Kidney epithelial cell (primary cell): ENCODE measurements around the gene RPS4Y2. TPM values are rescaled to one million over a fixed set of nuclear protein-coding genes. Genes with fewer than 3 reads are reported as not detected.

Experiments used
- DNase-seq: peaks from one replicate; pipeline ENCODE4 v3.0.0-alpha.2; 2010; ENCODE audit warnings: low read depth
- H3K27me3 ChIP-seq: 2 replicates; pipeline ENCODE4 v1.6.0; 2011; ENCODE audit warnings: low read length; ENCODE audit not compliant: control insufficient read depth, insufficient read depth
- H3K36me3 ChIP-seq: 2 replicates; pipeline ENCODE4 v1.5.1; 2011; ENCODE audit warnings: low read length; ENCODE audit not compliant: control insufficient read depth, insufficient read depth
- H3K4me3 ChIP-seq: 2 replicates; pipeline ENCODE4 v1.5.1; 2011; ENCODE audit warnings: low read depth, mild to moderate bottlenecking, control low read depth, low read length
- total RNA-seq: library from RNA; depleted of rRNA; stranded (reverse); fragments of >200 nt; gene quantifications from 2 replicates; pipeline ENCODE4 v1.2.3, GENCODE V29; 2015
- TF ChIP-seq, protein P1 (sequence below): IDR thresholded peaks from 2 replicates; pipeline ENCODE4 v1.5.1; 2011; ENCODE audit warnings: mild to moderate bottlenecking, moderate library complexity, low read length, control low read depth, inconsistent platforms; ENCODE audit not compliant: insufficient read depth, poor library complexity, severe bottlenecking

RPS4Y2 gene
- total RNA-seq, 1 donor from 2014 or later = not detected

DNA sequence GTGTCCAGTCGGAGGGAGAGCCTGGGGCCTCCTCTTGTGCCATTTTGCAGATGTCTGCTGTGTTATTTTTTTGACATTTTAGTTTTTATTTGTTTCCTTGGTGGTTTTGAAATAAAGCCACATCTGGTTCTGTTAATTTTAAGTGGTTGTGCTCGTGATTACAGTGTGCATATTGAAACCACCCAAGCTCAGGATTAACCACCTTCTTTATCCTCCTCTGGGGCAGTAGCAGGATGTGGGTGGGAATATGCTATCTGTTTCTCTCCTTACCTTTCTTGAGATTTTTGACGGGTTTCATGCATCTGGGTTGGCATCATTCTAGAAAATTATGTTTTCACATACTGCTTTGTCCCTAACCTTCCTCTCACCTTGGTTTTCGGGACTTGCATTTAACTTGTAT, 20.2 kb downstream of the RPS4Y2 start:
- DNase-seq = no peak
- Histone ChIP-seq H3K36me3 (no peaks in the 10 kb centered on the region), H3K27me3 (no peaks in the 10 kb centered on the region), H3K4me3 (no peak overlapping the region)
- TF ChIP-seq, protein P1, sequence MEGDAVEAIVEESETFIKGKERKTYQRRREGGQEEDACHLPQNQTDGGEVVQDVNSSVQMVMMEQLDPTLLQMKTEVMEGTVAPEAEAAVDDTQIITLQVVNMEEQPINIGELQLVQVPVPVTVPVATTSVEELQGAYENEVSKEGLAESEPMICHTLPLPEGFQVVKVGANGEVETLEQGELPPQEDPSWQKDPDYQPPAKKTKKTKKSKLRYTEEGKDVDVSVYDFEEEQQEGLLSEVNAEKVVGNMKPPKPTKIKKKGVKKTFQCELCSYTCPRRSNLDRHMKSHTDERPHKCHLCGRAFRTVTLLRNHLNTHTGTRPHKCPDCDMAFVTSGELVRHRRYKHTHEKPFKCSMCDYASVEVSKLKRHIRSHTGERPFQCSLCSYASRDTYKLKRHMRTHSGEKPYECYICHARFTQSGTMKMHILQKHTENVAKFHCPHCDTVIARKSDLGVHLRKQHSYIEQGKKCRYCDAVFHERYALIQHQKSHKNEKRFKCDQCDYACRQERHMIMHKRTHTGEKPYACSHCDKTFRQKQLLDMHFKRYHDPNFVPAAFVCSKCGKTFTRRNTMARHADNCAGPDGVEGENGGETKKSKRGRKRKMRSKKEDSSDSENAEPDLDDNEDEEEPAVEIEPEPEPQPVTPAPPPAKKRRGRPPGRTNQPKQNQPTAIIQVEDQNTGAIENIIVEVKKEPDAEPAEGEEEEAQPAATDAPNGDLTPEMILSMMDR = no peak

DNA sequence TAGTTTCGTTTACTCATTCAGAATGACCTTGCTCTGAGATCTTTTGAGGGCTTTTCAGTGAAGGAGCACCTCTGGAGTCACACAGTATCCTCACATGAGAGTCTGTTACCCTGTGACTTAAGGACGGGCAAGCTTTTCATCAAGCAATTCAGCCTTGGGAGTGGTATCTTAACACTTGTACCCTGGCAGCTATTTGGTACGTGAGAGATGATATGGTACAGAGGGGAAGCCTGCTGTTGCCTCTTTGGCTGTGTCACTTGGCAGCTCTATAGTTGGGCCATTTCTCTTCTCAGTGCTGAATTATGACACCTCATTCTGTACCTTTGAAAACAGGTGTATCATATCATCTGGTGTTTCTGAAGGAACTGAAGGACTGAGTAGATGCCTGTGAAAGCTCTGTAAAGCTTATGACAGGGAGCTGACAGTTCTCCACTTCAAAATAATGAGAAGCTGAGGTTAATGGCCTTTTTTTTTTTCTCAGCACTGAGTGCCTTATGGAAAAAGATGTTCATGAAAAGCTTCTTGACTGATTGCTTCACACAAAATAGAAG, 24.3 kb downstream of the RPS4Y2 start:
- no peak overlapping the region for H3K4me3 ChIP-seq
- no peaks in the 10 kb centered on the region for H3K27me3 ChIP-seq
- no peak for DNase-seq
- TF ChIP-seq, protein P1 = no peak
- H3K36me3 ChIP-seq = no peaks in the 10 kb centered on the region

DNA sequence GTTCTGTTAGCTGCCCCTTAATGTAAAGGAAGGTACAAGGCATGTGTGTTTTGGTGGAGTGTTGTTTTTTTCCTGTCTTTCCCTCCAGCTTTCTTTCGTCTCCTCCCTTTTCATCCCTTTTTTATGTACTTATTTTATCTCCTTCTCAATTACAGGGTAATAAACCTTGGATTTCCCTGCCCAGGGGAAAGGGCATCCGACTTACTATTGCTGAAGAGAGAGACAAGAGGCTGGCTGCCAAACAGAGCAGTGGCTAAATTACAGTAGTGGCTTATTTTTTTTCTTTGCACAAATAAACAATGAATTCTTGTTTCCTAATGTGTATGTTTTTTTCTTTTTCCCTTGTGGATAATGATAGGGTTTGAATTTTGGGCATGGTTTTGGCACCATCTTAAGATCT, 24.9 kb downstream of the RPS4Y2 start:
- TF ChIP-seq, protein P1 = no peak
- no peaks in the 10 kb centered on the region for H3K27me3 ChIP-seq
- no peaks in the 10 kb centered on the region for H3K36me3 ChIP-seq
- no peak for DNase-seq
- H3K4me3 ChIP-seq = no peak overlapping the region

DNA sequence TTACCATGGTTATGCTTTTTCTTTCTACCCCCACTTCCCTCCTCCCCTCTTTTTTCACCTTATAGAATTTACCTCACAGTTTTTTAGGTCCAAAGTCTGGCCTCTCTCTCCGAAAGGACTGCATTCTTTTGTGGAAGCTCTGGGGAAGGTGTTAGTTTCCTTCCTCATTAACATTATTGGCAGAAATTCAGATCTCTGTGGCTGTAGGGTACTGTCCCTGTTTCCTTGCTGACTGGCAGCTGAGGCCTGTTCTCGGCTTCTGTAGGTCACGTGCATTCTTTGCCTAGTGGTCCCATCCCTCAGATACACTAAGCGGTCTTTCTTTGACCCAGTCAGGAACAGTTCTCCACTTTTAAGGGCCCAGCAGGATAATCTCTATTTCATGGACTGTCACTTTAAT, 25.5 kb downstream of the RPS4Y2 start:
- TF ChIP-seq, protein P1 = no peak

DNA sequence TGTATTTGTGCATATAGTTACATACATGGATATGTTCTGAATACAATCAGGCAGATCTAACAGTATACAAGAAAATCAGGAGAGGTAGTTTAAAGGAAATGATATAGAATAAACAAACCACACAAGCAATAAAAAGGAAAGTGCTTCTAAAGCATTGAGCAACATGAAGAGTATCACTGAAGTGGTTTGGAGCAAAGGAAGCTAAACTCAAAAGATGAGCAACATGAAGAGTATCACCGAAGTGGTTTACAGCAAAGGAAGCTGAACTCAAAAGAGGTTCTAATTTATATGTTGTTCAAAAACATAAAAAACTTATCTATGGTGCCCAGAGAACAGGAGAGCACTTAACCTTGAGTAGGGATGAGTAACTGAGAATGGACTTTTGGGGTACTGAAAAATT, 29.1 kb downstream of the RPS4Y2 start:
- Histone ChIP-seq H3K36me3 (no peaks in the 10 kb centered on the region), H3K4me3 (no peak overlapping the region), H3K27me3 (no peaks in the 10 kb centered on the region)
- TF ChIP-seq, protein P1 = no peak
- DNase-seq = no peak

More for the DNA sequence above, 25.5 kb downstream of the RPS4Y2 start:
- DNase-seq = no peak
- no peaks in the 10 kb centered on the region for H3K27me3 ChIP-seq
- no peaks in the 10 kb centered on the region for H3K36me3 ChIP-seq
- no peak overlapping the region for H3K4me3 ChIP-seq

DNA sequence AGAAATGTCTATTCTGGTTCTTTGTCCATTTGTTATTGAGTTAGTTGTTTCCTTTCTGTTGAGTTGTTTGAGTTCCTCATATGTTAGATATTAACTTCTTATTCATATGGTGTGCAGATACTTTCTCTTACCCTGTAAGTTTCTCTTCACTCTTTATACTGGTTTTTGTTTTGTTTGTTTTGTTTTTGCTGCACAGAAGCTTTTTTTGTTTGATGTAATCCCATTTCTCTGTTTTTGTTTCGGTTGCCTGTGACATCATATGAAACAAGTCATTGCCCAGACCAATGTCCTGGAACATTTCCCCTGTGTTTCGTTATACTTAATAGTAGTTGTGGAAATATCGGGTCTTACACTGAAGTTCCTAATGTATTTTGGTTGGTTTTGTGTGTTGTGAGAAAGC, 31.2 kb downstream of the RPS4Y2 start:
- no peak for DNase-seq
- TF ChIP-seq, protein P1 = no peak
- H3K36me3 ChIP-seq = no peaks in the 10 kb centered on the region

More for the DNA sequence above, 31.2 kb downstream of the RPS4Y2 start:
- Histone ChIP-seq H3K27me3 (no peaks in the 10 kb centered on the region), H3K4me3 (no peak overlapping the region)
